H1 (cell line): ENCODE measurements around the gene CRNKL1. TPM values are rescaled to one million over a fixed set of nuclear protein-coding genes. Genes with fewer than 3 reads are reported as not detected.

ENCODE experiments used
- CTCF ChIA-PET: fragments of 300-600 bp; sonication (Branson Sonifier 250); formaldehyde crosslinking; loops from one replicate; lab custom pipeline; 2021; ENCODE audit not compliant: partially characterized antibody; lab: Charles Lee
- POLR2A ChIA-PET: fragments of 300-600 bp; sonication (Branson Sonifier 250); formaldehyde crosslinking; loops from one replicate; lab custom pipeline; 2021; ENCODE audit warnings: inconsistent platforms; ENCODE audit not compliant: partially characterized antibody; lab: Charles Lee
- DNase-seq, 2 experiments: peaks; one replicate each; pipeline versions ENCODE4 v3.0.0 to v3.0.0-alpha.2; 2010 to 2022; ENCODE audit warnings: low spot score in 2 of 2, low read depth in 1 of 2, mixed read lengths in 1 of 2
- FAIRE-seq: peaks from 2 replicates; lab custom pipeline; 2011; peaks lifted over from hg19 to GRCh38; lab: Jason Lieb, UNC
- H2AFZ ChIP-seq: 2 replicates; pipeline ENCODE4 v1.8.1; 2012; ENCODE audit warnings: low read length, inconsistent platforms
- H2AK5ac ChIP-seq: 2 replicates; pipeline ENCODE4 v1.6.1; 2013; ENCODE audit warnings: low read depth, low read length
- H2BK120ac ChIP-seq: replicated peaks from 2 replicates; pipeline ENCODE3; 2013; ENCODE audit warnings: low read depth, low read length, inconsistent platforms
- H2BK12ac ChIP-seq: 2 replicates; pipeline ENCODE4 v1.6.1; 2013; ENCODE audit warnings: low read depth, low read length
- H2BK15ac ChIP-seq: 2 replicates; pipeline ENCODE4 v1.6.1; 2013; ENCODE audit warnings: low read length
- H2BK20ac ChIP-seq: 2 replicates; pipeline ENCODE4 v1.6.1; 2013; ENCODE audit warnings: low read length
- H2BK5ac ChIP-seq: 2 replicates; pipeline ENCODE4 v1.6.1; 2013; ENCODE audit warnings: low read depth, low read length
- H3K14ac ChIP-seq: 2 replicates; pipeline ENCODE4 v1.6.1; 2013; ENCODE audit warnings: inconsistent platforms; ENCODE audit not compliant: insufficient read length
- H3K18ac ChIP-seq: 2 replicates; pipeline ENCODE4 v1.6.1; 2013; ENCODE audit warnings: low read length; ENCODE audit errors: extremely low read depth
- H3K23ac ChIP-seq: 2 replicates; pipeline ENCODE4 v1.6.1; 2013; ENCODE audit warnings: inconsistent platforms; ENCODE audit not compliant: insufficient read length
- H3K23me2 ChIP-seq: 2 replicates; pipeline ENCODE4 v1.6.1; 2013; ENCODE audit warnings: low read depth, low read length
- H3K27ac ChIP-seq: 2 replicates; pipeline ENCODE4 v1.6.1; 2011; ENCODE audit warnings: low read depth, low read length, inconsistent platforms
- H3K27me3 ChIP-seq, 4 experiments: replicated peaks in 1 of 4; 1 replicate in 1 of 4; 2 replicates in 3 of 4; pipeline versions ENCODE4 v1.6.1 to v1.8.1; 2011 to 2013; ENCODE audit warnings: low read length in 3 of 4, mild to moderate bottlenecking in 3 of 4, inconsistent platforms in 2 of 4, mixed read lengths in 2 of 4, moderate library complexity in 1 of 4; ENCODE audit not compliant: control insufficient read depth in 3 of 4, insufficient read depth in 3 of 4; ENCODE audit errors: extremely low read depth in 1 of 4
- H3K36me3 ChIP-seq, 4 experiments: 2 replicates each; pipeline versions ENCODE4 v1.6.1 to v1.8.1; 2011 to 2013; ENCODE audit warnings: mild to moderate bottlenecking in 4 of 4, low read length in 3 of 4, moderate library complexity in 2 of 4, control low read depth in 1 of 4, inconsistent platforms in 1 of 4; ENCODE audit not compliant: insufficient read depth in 4 of 4, control insufficient read depth in 2 of 4
- H3K4ac ChIP-seq: replicated peaks from 2 replicates; pipeline ENCODE3; 2013; ENCODE audit warnings: low read length, low read depth, mixed read lengths, inconsistent platforms; ENCODE audit not compliant: insufficient read length
- H3K4me1 ChIP-seq, 4 experiments: replicated peaks in 1 of 4; 1 replicate in 1 of 4; 2 replicates in 3 of 4; pipeline versions ENCODE4 v1.6.1 to v1.8.1; 2011 to 2013; ENCODE audit warnings: low read length in 3 of 4, inconsistent platforms in 2 of 4, mixed read lengths in 1 of 4; ENCODE audit not compliant: insufficient read depth in 4 of 4, control insufficient read depth in 3 of 4
- H3K4me2 ChIP-seq, 2 experiments: 2 replicates each; pipeline versions ENCODE4 v1.6.1 to v1.8.1; 2011 to 2013; ENCODE audit warnings: low read depth in 2 of 2, low read length in 2 of 2, control low read depth in 1 of 2, inconsistent platforms in 1 of 2, mild to moderate bottlenecking in 1 of 2; ENCODE audit not compliant: insufficient read depth in 1 of 2
- H3K4me3 ChIP-seq, 4 experiments: fragments of 200-600, 300-600 bp in 1 of 4; sonication (generic), shearing (Covaris generic), sonication (Bioruptor Twin) in 1 of 4; 2 replicates each; pipeline versions ENCODE4 v1.5.1 to v1.8.1; 2011 to 2016; ENCODE audit warnings: low read length in 4 of 4, low read depth in 3 of 4, control low read depth in 2 of 4, inconsistent platforms in 2 of 4, mild to moderate bottlenecking in 2 of 4, mixed read lengths in 1 of 4, moderate library complexity in 1 of 4; ENCODE audit not compliant: insufficient read depth in 2 of 4; ENCODE audit errors: extremely low read depth in 1 of 4
- H3K56ac ChIP-seq: replicated peaks from 2 replicates; pipeline ENCODE3; 2013; ENCODE audit warnings: low read depth, mild to moderate bottlenecking, mixed read lengths, low read length, inconsistent platforms; ENCODE audit not compliant: insufficient read length
- H3K79me1 ChIP-seq: 2 replicates; pipeline ENCODE4 v1.6.1; 2013; ENCODE audit warnings: low read depth, low read length, control low read depth
- H3K79me2 ChIP-seq, 2 experiments: 2 replicates each; pipeline versions ENCODE4 v1.6.1 to v1.8.1; 2012 to 2013; ENCODE audit warnings: low read length in 2 of 2, mild to moderate bottlenecking in 2 of 2, inconsistent platforms in 1 of 2; ENCODE audit not compliant: insufficient read depth in 2 of 2, control insufficient read depth in 1 of 2
- H3K9ac ChIP-seq, 4 experiments: replicated peaks in 1 of 4; 1 replicate in 1 of 4; 2 replicates in 3 of 4; pipeline versions ENCODE4 v1.6.1 to v1.8.1; 2011 to 2013; ENCODE audit warnings: low read depth in 3 of 4, low read length in 3 of 4, control low read depth in 2 of 4, mild to moderate bottlenecking in 2 of 4, moderate library complexity in 2 of 4, inconsistent platforms in 1 of 4; ENCODE audit errors: extremely low read depth in 1 of 4
- H3K9me3 ChIP-seq, 2 experiments: 2 replicates each; pipeline versions ENCODE4 v1.6.1 to v1.8.1; 2012 to 2013; ENCODE audit warnings: mild to moderate bottlenecking in 2 of 2, moderate library complexity in 2 of 2, control low read depth in 1 of 2, inconsistent platforms in 1 of 2, low read depth in 1 of 2, low read length in 1 of 2, mixed read lengths in 1 of 2; ENCODE audit not compliant: insufficient read depth in 2 of 2
- H4K20me1 ChIP-seq, 2 experiments: replicated peaks in 1 of 2; 2 replicates each; pipeline versions ENCODE3 to v1.8.1; 2011 to 2013; ENCODE audit warnings: inconsistent platforms in 2 of 2, low read length in 2 of 2, mild to moderate bottlenecking in 1 of 2; ENCODE audit not compliant: insufficient read depth in 2 of 2, control insufficient read depth in 1 of 2
- H4K5ac ChIP-seq: 2 replicates; pipeline ENCODE4 v1.6.1; 2013; ENCODE audit warnings: low read length, low read depth, mixed read lengths, inconsistent platforms; ENCODE audit not compliant: insufficient read length
- H4K8ac ChIP-seq: 2 replicates; pipeline ENCODE4 v1.8.0; 2013; ENCODE audit warnings: mild to moderate bottlenecking, moderate library complexity, low read length, inconsistent platforms; ENCODE audit not compliant: insufficient read depth; ENCODE audit errors: extremely low read depth
- H4K91ac ChIP-seq: replicated peaks from 2 replicates; pipeline ENCODE3; 2013; ENCODE audit warnings: low read length, mixed read lengths, inconsistent platforms; ENCODE audit not compliant: insufficient read length
- CBX5 ChIP-seq: fragments of 300-800, 300-1000 bp; sonication (generic); IDR thresholded peaks from 2 replicates; pipeline ENCODE4 v1.7.1; 2016; ENCODE audit warnings: antibody characterized with exemption, low read length, low read depth
- KDM4A ChIP-seq: IDR thresholded peaks from one replicate; pipeline ENCODE4 v1.7.1; 2012; ENCODE audit warnings: low read depth, mild to moderate bottlenecking, moderate library complexity, low read length, inconsistent platforms; ENCODE audit not compliant: severe bottlenecking
- RBBP5 ChIP-seq: IDR thresholded peaks from 2 replicates; pipeline ENCODE4 v1.7.1; 2012; ENCODE audit warnings: low read depth, mild to moderate bottlenecking, inconsistent platforms, low read length, moderate library complexity, borderline replicate concordance
- TAF1 ChIP-seq: IDR thresholded peaks from 2 replicates; pipeline ENCODE4 v1.6.1; 2011; ENCODE audit warnings: mild to moderate bottlenecking, low read depth, low read length
- YY1 ChIP-seq: IDR thresholded peaks from 2 replicates; pipeline ENCODE4 v1.6.1; 2011; ENCODE audit warnings: low read depth, mild to moderate bottlenecking, low read length
- WGBS, 2 experiments: shearing (Covaris generic) in 1 of 2; methylation state at CpG; one replicate each; pipeline versions ENCODE4 v1.1.6 to v1.1.7; 2013 to 2015; ENCODE audit warnings: low lambda C conversion rate in 2 of 2, mixed read lengths in 2 of 2, inconsistent platforms in 1 of 2, low coverage in 1 of 2, missing lambda C conversion rate in 1 of 2; ENCODE audit not compliant: insufficient replicate concordance in 2 of 2, insufficient coverage in 1 of 2, insufficient read length in 1 of 2; ENCODE audit errors: extremely low coverage in 1 of 2, missing lambda C conversion rate in 1 of 2; 5-methylcytosine and 5-hydroxymethylcytosine counted together
- polyA plus RNA-seq, 7 experiments: library from polyadenylated mRNA; depleted of rRNA in 3 of 7; stranded (reverse) in 5 of 7; unstranded in 2 of 7; fragments of >200 nt in 5 of 7; fragments of 200-250 nt in 2 of 7; gene quantifications; 1 replicate in 5 of 7; 2 replicates in 1 of 7; 4 replicates in 1 of 7; pipeline versions ENCODE4 v1.2.1 to v1.2.3, GENCODE V29; 2011 to 2013; ENCODE audit warnings: missing spikeins in 2 of 7, mixed read lengths in 2 of 7
- total RNA-seq: library from RNA; stranded (reverse); fragmentation: NEBNext Ultra II Directional; extraction: Animal tissue kit (Norgen Biotek cat#: 25700); gene quantifications from 2 replicates; pipeline ENCODE4 v1.2.1, GENCODE V29; 2021

The CRNKL1 gene
- total and polyA plus RNA-seq, 2 of the 8 experiments (the other 6 are each of a cell fraction or from before 2014, with no cell fraction given) = 4.0 to 26.5 TPM

DNA sequence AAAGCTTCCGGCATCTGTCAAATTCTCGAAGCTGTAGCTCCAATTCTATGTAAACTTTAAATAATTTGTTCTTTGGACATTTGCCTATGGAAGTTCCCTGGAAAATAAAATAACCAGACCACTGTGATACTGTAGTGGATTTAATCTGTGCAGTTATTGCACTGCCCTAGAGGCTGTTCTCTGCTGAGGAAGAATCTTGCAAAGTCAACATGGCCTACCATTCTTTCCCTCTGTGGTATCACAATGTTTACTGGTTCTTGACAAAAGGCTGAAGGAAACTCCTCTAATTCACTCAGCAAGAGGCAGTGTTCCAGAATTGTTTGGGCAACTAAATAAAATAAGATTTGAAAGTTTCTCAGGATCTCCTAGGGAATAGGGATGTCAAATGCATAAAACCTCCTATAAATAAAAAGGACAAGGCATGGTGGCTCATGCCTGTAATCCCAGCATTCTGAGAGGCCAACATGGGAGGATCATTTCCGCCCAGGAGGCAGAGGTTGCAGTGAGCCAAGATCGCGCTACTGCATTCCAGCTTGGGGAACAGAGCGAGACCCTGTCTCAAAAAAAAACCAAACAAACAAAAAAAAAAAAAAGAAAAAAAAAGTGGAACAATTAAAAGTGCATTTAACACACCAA, 12.4 kb downstream of the CRNKL1 start:
- Histone ChIP-seq H2AK5ac (no peak overlapping the region), H3K14ac (no peak overlapping the region), H3K27ac (no peak overlapping the region), H3K27me3 (no peaks in the 10 kb centered on the region), H4K8ac (no peak overlapping the region), H3K4me3 (no peak overlapping the region), H3K23me2 (no peaks in the 10 kb centered on the region), H3K18ac (no peak overlapping the region), H2BK12ac (no peak overlapping the region), H3K4me2 (no peak overlapping the region), H3K36me3 (peaks cover 21 to 85% (median 66%) of the 10 kb centered on the region in 4 experiments), H3K4me1 (peaks cover 0 to 2% (median 0%) of the 10 kb centered on the region in 4 experiments; a peak in 1 of 7 replicates), H2AFZ (no peak overlapping the region), H2BK20ac (no peak overlapping the region), H3K23ac (no peak overlapping the region), H3K79me1 (no peaks in the 10 kb centered on the region), H3K9ac (no peak overlapping the region), H4K20me1 (peaks cover 0 to 3% of the 10 kb centered on the region in 2 experiments), H2BK5ac (no peak overlapping the region), H3K4ac (no peak overlapping the region), H2BK120ac (no peak overlapping the region), H2BK15ac (no peak overlapping the region), H3K56ac (no peak overlapping the region), H4K5ac (no peak overlapping the region), H3K9me3 (no peaks in the 10 kb centered on the region), H4K91ac (no peak overlapping the region), H3K79me2 (no peaks in the 10 kb centered on the region)
- 92% methylated on average over 6 of the region's 6 CpGs; no CpG with 5 or more reads in 1 of the 2 experiments for WGBS, 2 experiments
- no peak for FAIRE-seq
- DNase-seq = no peak
- ChIA-PET POLR2A (interaction anchor here (1.2 kb wide), 1 partner anchor 19 kb away, joined by 3 read pairs; no protein-coding TSS in a partner anchor), CTCF (interaction anchor here (1.3 to 1.4 kb wide), 3 partner anchors 8 to 197 kb away, joined by 3 read pairs; partner anchors contain the start of genes CFAP61 and CRNKL1)
- TF ChIP-seq CBX5 (no peak), TAF1 (no peak), KDM4A (no peak), YY1 (no peak), RBBP5 (no peak)
